ENCODE measurements around the gene HACD3.
A peak's percentile ranks its signal among the peaks of the same experiment; 100 is the strongest.

DNA sequence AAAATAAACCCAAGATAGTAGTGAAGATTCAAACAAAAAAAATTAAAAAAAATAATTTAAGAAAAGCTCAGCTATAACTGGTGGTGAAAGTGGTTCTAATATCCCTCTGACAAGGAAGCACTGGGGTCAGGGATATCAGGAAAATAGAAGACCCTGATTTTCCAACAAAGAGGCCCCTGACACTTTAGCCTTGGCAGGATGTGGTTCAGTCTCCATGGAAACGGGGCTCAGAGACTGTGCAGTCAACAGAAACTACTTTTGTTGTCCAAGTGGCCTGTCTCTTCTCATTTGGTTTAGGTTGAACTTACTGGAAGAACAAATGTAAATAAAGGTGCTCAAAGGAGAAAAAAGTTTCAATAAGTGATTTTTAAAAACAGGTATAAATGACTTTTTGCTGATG lies 53.4 kb downstream of the HACD3 start:
- TF ChIP-seq, protein P1, sequence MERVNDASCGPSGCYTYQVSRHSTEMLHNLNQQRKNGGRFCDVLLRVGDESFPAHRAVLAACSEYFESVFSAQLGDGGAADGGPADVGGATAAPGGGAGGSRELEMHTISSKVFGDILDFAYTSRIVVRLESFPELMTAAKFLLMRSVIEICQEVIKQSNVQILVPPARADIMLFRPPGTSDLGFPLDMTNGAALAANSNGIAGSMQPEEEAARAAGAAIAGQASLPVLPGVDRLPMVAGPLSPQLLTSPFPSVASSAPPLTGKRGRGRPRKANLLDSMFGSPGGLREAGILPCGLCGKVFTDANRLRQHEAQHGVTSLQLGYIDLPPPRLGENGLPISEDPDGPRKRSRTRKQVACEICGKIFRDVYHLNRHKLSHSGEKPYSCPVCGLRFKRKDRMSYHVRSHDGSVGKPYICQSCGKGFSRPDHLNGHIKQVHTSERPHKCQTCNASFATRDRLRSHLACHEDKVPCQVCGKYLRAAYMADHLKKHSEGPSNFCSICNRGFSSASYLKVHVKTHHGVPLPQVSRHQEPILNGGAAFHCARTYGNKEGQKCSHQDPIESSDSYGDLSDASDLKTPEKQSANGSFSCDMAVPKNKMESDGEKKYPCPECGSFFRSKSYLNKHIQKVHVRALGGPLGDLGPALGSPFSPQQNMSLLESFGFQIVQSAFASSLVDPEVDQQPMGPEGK (CRISPR knock-in tag; IDR thresholded peaks at IDR 0.05; ENCODE audit: borderline replicate concordance) = no peak
- TF ChIP-seq ESRRG (CRISPR knock-in tag; IDR thresholded peaks at IDR 0.05) (no peak), ZC3H10 (CRISPR knock-in tag; IDR thresholded peaks at IDR 0.05) (no peak), TCF4 (CRISPR knock-in tag; IDR thresholded peaks at IDR 0.05; ENCODE audit: borderline replicate concordance) (no peak), GLIS3 (CRISPR knock-in tag; IDR thresholded peaks at IDR 0.05) (no peak), SNAI2 (CRISPR knock-in tag; IDR thresholded peaks at IDR 0.05) (0 out of 2 replicates have a peak, but pooled peaks have one; percentile 12), ARNTL (CRISPR knock-in tag; IDR thresholded peaks at IDR 0.05; ENCODE audit: borderline replicate concordance, low read depth) (no peak), PPARA (CRISPR knock-in tag; IDR thresholded peaks at IDR 0.05; ENCODE audit: borderline replicate concordance) (no peak)
- TF ChIP-seq, protein P2, sequence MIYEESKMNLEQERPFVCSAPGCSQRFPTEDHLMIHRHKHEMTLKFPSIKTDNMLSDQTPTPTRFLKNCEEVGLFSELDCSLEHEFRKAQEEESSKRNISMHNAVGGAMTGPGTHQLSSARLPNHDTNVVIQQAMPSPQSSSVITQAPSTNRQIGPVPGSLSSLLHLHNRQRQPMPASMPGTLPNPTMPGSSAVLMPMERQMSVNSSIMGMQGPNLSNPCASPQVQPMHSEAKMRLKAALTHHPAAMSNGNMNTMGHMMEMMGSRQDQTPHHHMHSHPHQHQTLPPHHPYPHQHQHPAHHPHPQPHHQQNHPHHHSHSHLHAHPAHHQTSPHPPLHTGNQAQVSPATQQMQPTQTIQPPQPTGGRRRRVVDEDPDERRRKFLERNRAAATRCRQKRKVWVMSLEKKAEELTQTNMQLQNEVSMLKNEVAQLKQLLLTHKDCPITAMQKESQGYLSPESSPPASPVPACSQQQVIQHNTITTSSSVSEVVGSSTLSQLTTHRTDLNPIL (CRISPR knock-in tag; IDR thresholded peaks at IDR 0.05; ENCODE audit: low read depth) = no peak
- TF ChIP-seq, protein P3, sequence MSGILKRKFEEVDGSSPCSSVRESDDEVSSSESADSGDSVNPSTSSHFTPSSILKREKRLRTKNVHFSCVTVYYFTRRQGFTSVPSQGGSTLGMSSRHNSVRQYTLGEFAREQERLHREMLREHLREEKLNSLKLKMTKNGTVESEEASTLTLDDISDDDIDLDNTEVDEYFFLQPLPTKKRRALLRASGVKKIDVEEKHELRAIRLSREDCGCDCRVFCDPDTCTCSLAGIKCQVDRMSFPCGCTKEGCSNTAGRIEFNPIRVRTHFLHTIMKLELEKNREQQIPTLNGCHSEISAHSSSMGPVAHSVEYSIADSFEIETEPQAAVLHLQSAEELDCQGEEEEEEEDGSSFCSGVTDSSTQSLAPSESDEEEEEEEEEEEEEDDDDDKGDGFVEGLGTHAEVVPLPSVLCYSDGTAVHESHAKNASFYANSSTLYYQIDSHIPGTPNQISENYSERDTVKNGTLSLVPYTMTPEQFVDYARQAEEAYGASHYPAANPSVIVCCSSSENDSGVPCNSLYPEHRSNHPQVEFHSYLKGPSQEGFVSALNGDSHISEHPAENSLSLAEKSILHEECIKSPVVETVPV (CRISPR knock-in tag; IDR thresholded peaks at IDR 0.05) = no peak
